T-helper 1 cell (primary cell): ENCODE measurements around the gene NRXN2.
"Not testable (repeated sequence)": the region's sequence is repeated elsewhere in the genome, so short reads cannot be mapped to it uniquely, and the experiment has no call there.

Experiments
- DNase-seq, 5 donors: peaks; one replicate each; pipeline ENCODE4 v3.0.0-alpha.2; 2012 to 2020

The NRXN2 gene

GRCh38 chr11:64667154-64667745 is 55.7 kb downstream of the NRXN2 start:
- DNase-seq = no peak

GRCh38 chr11:64665411-64665821 is 57.6 kb downstream of the NRXN2 start:
- DNase-seq = no peak

GRCh38 chr11:64664236-64664870 is 58.6 kb downstream of the NRXN2 start:
- DNase-seq = not testable (repeated sequence)

DNA sequence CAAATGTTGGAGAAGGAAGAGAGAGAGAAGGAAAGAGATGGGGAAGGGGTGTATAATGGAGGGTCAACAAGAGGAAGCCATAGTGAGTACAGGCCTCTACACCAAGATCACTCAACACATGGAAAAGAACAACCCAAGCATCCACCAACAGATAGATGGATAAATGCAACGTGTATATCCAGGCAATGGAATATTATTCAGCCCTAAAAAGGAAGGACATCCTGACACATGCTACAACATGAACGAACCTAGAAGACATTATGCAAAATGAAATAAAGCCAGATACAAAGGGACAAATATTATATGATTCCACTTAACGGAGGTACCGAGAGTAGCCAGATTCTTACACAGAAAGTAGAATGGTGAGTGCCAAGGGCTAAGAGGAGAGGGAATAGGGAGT is 59.3 kb downstream of the NRXN2 start:
- no peak for DNase-seq

- DNase-seq = no peak
Measured at GRCh38 chr11:64661614-64662013, 61.4 kb downstream of the NRXN2 start.

GRCh38 chr11:64661146-64661545 is 61.9 kb downstream of the NRXN2 start:
- DNase-seq = no peak

DNA sequence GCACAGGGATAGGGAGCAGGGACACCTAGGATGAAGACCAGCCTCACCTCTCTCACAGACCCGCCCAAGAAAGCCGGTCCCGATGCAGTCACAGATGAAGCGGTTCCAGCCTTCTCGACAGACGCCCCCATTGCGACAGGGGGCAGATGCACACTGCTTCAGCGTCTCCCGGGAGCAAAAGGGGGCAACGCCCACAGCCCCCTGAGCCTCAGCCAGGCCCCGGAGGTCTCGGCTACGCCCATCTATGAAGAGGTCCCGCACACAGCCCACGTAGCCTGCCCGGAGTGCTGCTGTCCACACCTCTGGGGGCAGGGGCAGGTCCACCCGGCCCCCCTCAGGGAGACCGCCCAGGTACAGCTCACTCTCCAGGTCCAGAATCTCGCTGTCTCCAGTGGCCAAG is 62.3 kb downstream of the NRXN2 start:
- no peak for DNase-seq

DNA sequence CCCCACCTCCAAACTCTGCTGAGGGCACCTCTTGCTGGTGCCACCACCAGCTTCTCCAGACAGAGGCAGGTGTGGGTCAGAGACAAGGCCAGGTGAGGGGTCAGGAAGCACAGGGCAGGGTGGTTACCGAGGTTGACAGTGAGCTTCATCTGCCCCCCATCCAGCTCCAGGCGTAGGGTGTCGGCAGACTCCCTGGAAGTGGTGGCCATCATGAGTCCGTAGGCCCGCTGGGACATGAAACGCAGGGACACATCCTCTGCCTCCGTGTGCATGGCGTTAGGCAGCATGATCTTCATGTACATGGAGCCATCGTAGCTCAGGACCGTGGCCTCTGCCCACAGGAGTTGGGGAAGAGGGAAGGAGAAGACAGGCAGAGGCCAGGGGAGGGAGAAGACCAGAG is 62.8 kb downstream of the NRXN2 start:
- DNase-seq = no peak

DNA sequence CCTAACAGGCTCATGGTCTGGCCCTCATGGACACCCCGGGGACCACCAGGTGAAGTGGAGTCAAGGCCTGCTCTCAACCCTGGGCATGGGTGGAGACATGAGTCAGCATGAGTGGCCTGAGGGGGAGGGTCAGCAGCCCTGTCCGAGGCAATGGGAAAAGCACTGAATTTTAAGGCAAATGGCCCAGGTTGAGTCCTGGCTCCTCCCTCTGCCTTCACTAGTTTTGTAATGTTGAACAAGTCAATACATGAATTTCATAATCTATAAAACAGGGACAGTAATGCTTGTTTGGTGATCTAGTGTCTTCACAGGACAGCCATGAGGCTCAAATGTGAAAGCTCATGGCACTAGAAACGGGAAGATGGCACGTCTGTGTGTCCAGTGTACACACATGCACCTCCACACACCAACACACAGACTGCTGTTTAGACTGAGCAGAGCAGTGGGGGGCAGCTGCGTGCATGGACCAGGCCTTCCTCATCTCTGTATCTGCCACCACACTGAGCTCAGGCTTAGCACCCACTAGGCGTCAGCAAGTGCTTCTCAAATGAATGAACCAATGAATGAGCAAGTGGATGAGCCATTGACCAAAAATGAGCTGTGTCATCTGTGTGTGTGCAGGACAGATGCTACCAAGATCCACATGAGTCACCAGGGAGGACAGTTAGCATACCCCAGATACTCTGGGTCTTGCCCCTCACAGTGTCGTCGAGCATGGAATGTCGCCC is 63.4 kb downstream of the NRXN2 start:
- no peak for DNase-seq

DNA sequence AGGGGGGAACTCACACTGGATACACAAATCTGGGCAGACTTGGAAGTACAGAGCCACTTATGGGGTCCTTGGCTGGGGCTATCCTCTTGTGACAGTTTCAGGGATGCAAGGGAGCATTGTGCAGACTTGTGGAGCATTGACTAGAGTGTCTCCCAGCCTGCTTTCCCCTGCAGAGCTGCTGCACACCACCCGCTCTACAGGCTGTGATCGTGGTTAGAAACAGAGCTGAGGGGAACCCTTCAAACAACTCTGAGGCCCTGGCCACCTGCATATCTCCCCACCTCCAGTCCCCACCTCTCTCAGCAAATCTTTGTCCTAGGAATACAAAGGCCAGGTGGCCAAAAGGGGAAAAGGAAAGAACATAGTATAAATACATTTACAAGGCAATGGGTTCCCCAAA is 64.7 kb downstream of the NRXN2 start:
- DNase-seq = no peak

- DNase-seq = no peak
Measured at GRCh38 chr11:64656862-64657261, 66.1 kb downstream of the NRXN2 start.

GRCh38 chr11:64655941-64656601 is 66.9 kb downstream of the NRXN2 start:
- DNase-seq = no peak

- no peak for DNase-seq
Measured at GRCh38 chr11:64654958-64655541, 67.9 kb downstream of the NRXN2 start.

GRCh38 chr11:64654439-64654838 is 68.6 kb downstream of the NRXN2 start:
- DNase-seq = no peak

- no peak for DNase-seq
Measured at GRCh38 chr11:64653388-64653973, 69.5 kb downstream of the NRXN2 start.

DNA sequence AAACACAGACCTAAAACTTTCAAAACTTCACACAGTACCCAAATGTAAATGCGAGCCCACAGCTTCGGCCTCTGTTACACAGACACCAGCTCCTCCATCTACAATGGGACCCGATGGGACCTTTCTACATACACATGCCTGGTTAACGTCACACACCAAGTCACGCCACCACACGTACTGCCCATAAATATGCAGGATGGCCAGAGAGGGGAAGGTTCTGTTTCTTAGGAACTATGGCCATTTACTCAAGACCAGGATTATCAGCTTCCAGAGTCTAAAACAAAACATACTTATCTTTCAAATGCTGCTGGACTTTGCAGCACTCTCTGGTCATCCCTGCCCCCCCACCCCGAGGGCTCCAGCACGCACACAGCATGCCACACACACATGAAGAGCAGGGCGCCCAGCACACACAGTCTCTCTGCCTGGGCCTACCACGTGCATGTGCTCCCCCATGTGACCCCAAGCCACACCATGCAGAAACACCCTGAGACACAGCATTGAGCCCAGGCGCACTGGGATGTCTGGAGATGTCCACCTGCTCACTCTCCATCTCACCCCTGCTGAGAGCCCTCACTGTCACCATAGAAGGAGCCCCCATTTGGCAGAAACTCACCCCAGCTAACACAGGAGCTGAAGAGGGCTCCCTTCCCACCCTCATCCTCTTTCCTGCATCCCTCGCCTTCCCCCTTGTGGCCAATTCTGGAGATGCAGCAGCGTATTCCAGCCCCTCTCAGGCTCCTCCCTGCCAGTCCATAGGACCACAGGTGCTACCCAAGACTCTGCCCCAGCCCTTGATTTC is 70.2 kb downstream of the NRXN2 start:
- DNase-seq = peak in 4 of 5 donors; percentile 42 to 67 (median 45)

DNA sequence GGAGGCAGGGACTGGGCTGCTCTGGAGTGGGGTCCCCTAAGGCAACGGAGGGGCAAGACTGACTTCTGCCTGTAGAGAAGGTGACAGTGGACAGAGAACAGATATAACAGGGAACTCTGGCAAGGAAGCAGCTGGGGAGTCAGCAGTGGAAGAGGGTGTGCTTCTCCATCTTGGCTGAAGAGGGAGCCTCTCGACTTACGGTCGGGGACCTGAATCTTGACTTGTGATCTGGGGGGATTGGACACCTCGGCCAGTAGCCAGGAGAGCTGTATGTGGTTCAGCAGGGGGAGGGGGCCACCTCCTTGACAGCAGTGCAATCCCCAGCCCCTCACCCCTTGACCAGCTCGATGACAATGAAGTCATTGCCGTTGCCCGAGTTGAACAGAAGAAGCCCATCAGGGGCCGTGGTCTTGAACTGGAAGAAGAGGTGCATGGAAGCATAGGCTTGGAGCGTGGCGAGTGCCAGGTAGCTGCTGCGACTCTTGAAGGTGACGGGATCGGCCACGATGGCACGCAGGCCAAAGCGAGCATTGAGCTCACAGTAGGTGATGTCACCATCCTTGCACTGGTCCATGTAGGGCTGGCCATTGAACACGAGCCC is 72.0 kb downstream of the NRXN2 start:
- no peak for DNase-seq

DNA sequence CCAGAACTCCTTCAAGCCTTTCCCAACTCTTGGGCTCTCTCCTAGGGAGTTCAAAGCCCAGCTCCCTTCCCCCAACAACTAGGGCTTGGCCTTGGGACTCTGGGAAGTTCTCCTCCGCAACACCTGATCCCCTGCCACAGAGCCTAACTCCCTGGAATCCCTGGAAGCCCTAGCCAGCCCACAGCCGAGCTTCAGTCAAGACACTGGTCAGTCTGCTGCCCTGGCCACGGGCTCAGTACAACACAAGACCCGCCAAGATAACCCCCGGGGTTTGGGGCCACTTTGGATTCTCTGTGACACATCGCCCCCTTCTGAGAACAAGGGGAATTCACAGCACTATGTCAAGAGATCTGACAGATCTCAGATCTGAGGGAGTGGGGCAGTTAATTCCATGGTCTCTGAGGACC is 73.7 kb downstream of the NRXN2 start:
- DNase-seq = no peak

DNA sequence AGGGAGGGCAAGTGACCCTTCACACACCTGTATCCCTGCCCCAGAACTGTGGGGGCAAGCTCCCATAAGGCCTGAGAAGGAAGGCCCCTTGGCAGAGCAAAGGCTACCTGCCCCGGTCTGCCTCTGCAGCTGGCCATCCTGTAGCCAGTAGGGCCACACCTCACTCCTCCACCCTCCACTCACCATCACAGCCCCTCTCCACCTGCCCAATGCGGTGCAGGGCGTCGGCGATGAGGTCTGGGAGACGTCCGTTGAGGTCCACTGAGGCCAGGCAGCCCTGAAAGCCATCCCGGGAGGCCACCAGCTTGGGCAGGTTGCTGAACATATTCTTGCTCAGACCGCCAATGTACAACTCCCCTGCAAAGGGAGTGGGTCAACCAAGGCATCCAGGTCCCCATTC is 74.4 kb downstream of the NRXN2 start:
- DNase-seq = no peak

DNA sequence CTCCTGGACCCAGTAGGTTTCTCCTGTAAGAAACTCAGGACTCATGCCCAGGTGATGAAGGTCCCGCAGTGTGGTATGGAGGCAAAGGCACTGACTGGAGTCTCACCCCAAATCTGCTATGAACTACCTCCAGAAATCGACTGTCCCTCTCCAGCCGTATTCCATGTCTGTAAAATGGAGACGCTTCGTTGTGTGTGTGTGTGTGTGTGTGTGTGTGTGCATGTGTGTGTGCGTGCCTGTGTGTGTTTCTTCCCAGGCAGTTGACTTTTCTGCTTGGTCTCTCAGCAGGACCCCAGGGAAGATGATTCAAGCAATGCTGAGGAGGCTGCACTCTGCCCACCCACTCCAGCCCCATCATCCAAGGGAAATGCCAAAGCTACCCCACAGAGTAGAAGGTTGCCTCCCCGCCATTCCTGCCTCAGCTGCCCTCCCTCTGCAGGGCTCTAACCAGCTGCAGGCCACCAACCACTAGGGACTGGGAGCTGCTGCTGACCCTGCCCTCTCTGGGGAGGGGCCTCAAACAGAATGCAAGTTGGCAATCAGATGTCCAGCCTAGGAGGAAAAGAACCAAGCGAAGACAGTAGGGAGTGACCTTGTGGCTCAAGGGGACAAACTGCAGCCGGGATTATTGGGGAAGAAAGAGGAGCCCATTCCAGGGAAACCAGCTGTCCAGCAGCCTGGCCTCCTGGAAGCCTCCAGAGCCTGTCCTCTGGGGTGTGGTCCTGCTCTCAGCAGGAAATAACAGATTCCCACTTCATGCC is 75.8 kb downstream of the NRXN2 start:
- no peak for DNase-seq
